Natural killer cell (primary cell): ENCODE results near the gene RAB6B. TPM values are rescaled to one million over a fixed set of nuclear protein-coding genes. Genes with fewer than 3 reads are reported as not detected.
"Not testable (repeated sequence)": the region's sequence is repeated elsewhere in the genome, so short reads cannot be mapped to it uniquely, and the experiment has no call there.

Experiments
- ATAC-seq, 3 donors: fragments of 150-1000 bp in 2 of 3; fragments of 200-7000 bp in 1 of 3; cut with Tn5 transposase; 1 replicate in 1 of 3; 2 replicates in 2 of 3; pipeline ENCODE4 v1.10.0; 2021; ENCODE audit warnings: mild to moderate bottlenecking in 2 of 3, moderate library complexity in 2 of 3
- DNase-seq, 2 donors: peaks; one replicate each; pipeline versions ENCODE4 v3.0.0 to v3.0.0-alpha.2; 2013 to 2021; ENCODE audit warnings: mixed read lengths in 1 of 2
- H3K27ac ChIP-seq: one replicate; pipeline ENCODE4 v1.5.1; 2013; ENCODE audit warnings: mild to moderate bottlenecking, low read length
- H3K27me3 ChIP-seq: one replicate; pipeline ENCODE4 v1.6.1; 2013; ENCODE audit warnings: low read length; ENCODE audit not compliant: control insufficient read depth, insufficient read depth
- H3K36me3 ChIP-seq: one replicate; pipeline ENCODE4 v1.6.1; 2013; ENCODE audit warnings: low read length; ENCODE audit not compliant: control insufficient read depth, insufficient read depth
- H3K4me1 ChIP-seq: one replicate; pipeline ENCODE4 v1.6.1; 2013; ENCODE audit warnings: low read length; ENCODE audit not compliant: control insufficient read depth, insufficient read depth
- H3K4me3 ChIP-seq: one replicate; pipeline ENCODE4 v1.5.1; 2013; ENCODE audit warnings: low read length
- H3K9me3 ChIP-seq: one replicate; pipeline ENCODE4 v1.6.1; 2013; ENCODE audit warnings: low read length; ENCODE audit not compliant: control insufficient read depth, insufficient read depth
- H3K27ac Mint-ChIP-seq, 2 donors: one replicate each; pipeline ENCODE4 v1.8.0; 2022; ENCODE audit warnings: mild to moderate bottlenecking in 2 of 2, mixed read lengths in 2 of 2, moderate library complexity in 1 of 2
- H3K27me3 Mint-ChIP-seq, 2 donors: one replicate each; pipeline ENCODE4 v1.8.0; 2022; ENCODE audit warnings: low read depth in 2 of 2, mixed read lengths in 2 of 2
- H3K36me3 Mint-ChIP-seq: one replicate; pipeline ENCODE4 v1.8.0; 2022; ENCODE audit warnings: mixed read lengths
- H3K4me1 Mint-ChIP-seq, 2 donors: one replicate each; pipeline ENCODE4 v1.8.0; 2022; ENCODE audit warnings: mixed read lengths in 2 of 2
- H3K4me3 Mint-ChIP-seq: one replicate; pipeline ENCODE4 v1.8.0; 2022; ENCODE audit warnings: mild to moderate bottlenecking, moderate library complexity, mixed read lengths
- H3K9me3 Mint-ChIP-seq, 2 donors: one replicate each; pipeline ENCODE4 v1.8.0; 2022; ENCODE audit warnings: mixed read lengths in 2 of 2
- WGBS: methylation state at CpG from one replicate; pipeline ENCODE4 v1.1.7; 2013; ENCODE audit warnings: missing lambda C conversion rate; ENCODE audit not compliant: insufficient coverage; 5-methylcytosine and 5-hydroxymethylcytosine counted together
- intact Hi-C: fragments of 100-400 bp; cut with micrococcal nuclease; formaldehyde crosslinking; loops from one replicate; pipeline ENCODE4 v1.14.2; 2022
- total RNA-seq, 4 donors: library from RNA; stranded (reverse); fragments of 120-200 nt in 1 of 4; gene quantifications; one replicate each; pipeline versions ENCODE4 v1.2.3 to v1.2.4, GENCODE V29; 2013 to 2022
- TF ChIP-seq, protein P1 (sequence below): fragments of 200-600 bp; IDR thresholded peaks from one replicate; pipeline ENCODE4 v1.8.0; 2022; ENCODE audit warnings: antibody characterized with exemption

The RAB6B gene
- total RNA-seq, 3 donors from 2014 or later (not counting 1 experiment from before 2014, with no cell fraction given): 1.4 to 2.7 (median 1.6) TPM

DNA sequence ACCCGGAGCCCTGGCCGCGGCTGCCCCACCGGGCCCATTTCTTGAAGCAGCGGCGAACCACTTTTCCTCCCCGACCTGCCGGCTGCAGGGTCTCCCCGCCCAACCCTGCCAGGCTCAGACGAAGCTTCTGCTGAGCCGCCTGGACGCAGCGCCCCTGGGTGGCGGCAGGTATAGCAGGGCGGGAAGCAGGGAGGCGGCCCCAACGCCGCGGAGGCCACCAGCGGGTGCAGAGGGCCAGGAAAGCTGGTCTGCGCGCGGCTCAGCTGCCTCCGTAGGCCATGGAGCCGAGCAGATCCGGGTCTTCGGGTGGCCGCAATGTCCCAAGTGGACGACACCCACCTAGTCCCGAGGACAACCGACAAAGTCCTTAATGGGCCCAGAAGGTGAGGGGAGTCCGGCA, 111.9 kb downstream of the RAB6B start:
- TF ChIP-seq, protein P1, sequence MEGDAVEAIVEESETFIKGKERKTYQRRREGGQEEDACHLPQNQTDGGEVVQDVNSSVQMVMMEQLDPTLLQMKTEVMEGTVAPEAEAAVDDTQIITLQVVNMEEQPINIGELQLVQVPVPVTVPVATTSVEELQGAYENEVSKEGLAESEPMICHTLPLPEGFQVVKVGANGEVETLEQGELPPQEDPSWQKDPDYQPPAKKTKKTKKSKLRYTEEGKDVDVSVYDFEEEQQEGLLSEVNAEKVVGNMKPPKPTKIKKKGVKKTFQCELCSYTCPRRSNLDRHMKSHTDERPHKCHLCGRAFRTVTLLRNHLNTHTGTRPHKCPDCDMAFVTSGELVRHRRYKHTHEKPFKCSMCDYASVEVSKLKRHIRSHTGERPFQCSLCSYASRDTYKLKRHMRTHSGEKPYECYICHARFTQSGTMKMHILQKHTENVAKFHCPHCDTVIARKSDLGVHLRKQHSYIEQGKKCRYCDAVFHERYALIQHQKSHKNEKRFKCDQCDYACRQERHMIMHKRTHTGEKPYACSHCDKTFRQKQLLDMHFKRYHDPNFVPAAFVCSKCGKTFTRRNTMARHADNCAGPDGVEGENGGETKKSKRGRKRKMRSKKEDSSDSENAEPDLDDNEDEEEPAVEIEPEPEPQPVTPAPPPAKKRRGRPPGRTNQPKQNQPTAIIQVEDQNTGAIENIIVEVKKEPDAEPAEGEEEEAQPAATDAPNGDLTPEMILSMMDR: no peak
- no peak overlapping the region for H3K4me3 Mint-ChIP-seq
- H3K36me3 Mint-ChIP-seq: no peaks in the 10 kb centered on the region
- no peak for DNase-seq
- Histone ChIP-seq H3K36me3 (no peaks in the 10 kb centered on the region), H3K27ac (no peak overlapping the region), H3K9me3 (no peaks in the 10 kb centered on the region), H3K4me3 (no peak overlapping the region), H3K4me1 (no peaks in the 10 kb centered on the region), H3K27me3 (no peaks in the 10 kb centered on the region)
- ATAC-seq: no peak
- 66% methylated on average over 32 of the region's 32 CpGs for WGBS
- H3K4me1 Mint-ChIP-seq: no peaks in the 10 kb centered on the region
- no peak overlapping the region for H3K27ac Mint-ChIP-seq
- peaks cover 19 to 44% of the 10 kb centered on the region in 2 donors for H3K27me3 Mint-ChIP-seq
- no peaks in the 10 kb centered on the region for H3K9me3 Mint-ChIP-seq
- intact Hi-C loops: no loop called here

DNA sequence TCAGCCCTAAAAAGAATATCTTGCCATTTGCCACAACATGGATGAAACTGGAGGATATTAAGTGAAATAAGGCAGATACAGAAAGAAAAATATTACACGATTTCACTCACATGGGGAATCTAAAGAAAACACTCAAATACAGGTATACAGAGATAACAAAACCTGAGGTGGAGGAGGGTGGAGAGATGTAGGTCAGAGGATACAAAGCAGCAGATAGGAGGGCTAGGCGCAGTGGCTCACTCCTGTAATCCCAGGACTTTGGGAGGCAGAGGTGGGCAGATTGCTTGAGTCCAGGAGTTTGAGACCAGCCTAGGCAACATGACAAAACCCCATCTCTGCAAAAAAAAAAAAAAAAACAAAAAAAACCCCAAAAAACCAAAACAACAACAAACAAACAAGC, 113.2 kb downstream of the RAB6B start:
- DNase-seq (no peak), ATAC-seq (no peak)
- H3K27ac Mint-ChIP-seq: no peak overlapping the region
- H3K27me3 ChIP-seq: no peaks in the 10 kb centered on the region
- no peak overlapping the region for H3K27ac ChIP-seq
- H3K27me3 Mint-ChIP-seq: peaks cover 14 to 34% of the 10 kb centered on the region in 2 donors
- H3K9me3 ChIP-seq: no peaks in the 10 kb centered on the region
- TF ChIP-seq, protein P1: no peak
- H3K4me3 Mint-ChIP-seq: no peak overlapping the region
- H3K4me1 Mint-ChIP-seq: no peaks in the 10 kb centered on the region
- H3K36me3 ChIP-seq: no peaks in the 10 kb centered on the region
- H3K4me1 ChIP-seq: no peaks in the 10 kb centered on the region
- intact Hi-C loops: no loop called here
- 82% methylated on average over 1 of the region's 2 CpGs for WGBS
- no peak overlapping the region for H3K4me3 ChIP-seq
- no peaks in the 10 kb centered on the region for H3K9me3 Mint-ChIP-seq
- H3K36me3 Mint-ChIP-seq: no peaks in the 10 kb centered on the region

DNA sequence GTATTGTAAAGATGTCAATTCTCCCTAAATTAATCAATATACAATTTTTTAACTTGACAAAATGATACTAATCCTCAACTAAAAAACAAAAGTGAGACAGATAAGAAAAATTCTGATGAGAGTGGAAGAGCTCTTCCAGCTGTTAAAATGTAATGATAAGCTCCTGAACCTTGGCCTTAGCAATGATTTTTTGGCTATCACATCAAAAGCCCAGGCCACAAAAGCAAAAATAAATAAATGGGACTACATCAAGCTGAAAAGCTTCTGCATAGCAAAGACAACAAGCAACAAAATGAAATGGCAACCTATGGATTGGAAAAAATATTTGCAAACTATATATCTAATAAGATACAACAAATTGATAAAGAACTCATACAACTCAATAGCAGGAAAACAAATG, 114.1 kb downstream of the RAB6B start:
- H3K36me3 Mint-ChIP-seq: no peaks in the 10 kb centered on the region
- H3K4me3 ChIP-seq: no peak overlapping the region
- H3K36me3 ChIP-seq: no peaks in the 10 kb centered on the region
- H3K4me1 Mint-ChIP-seq: no peaks in the 10 kb centered on the region
- H3K4me3 Mint-ChIP-seq: no peak overlapping the region
- no peak overlapping the region for H3K27ac ChIP-seq
- no peak for ATAC-seq
- no peak overlapping the region for H3K27ac Mint-ChIP-seq
- no peaks in the 10 kb centered on the region for H3K9me3 Mint-ChIP-seq
- peaks cover 14 to 25% of the 10 kb centered on the region in 2 donors for H3K27me3 Mint-ChIP-seq
- TF ChIP-seq, protein P1: no peak
- H3K4me1 ChIP-seq: no peaks in the 10 kb centered on the region
- no peaks in the 10 kb centered on the region for H3K9me3 ChIP-seq
- DNase-seq: no peak
- intact Hi-C loops: no loop called here
- no peaks in the 10 kb centered on the region for H3K27me3 ChIP-seq

DNA sequence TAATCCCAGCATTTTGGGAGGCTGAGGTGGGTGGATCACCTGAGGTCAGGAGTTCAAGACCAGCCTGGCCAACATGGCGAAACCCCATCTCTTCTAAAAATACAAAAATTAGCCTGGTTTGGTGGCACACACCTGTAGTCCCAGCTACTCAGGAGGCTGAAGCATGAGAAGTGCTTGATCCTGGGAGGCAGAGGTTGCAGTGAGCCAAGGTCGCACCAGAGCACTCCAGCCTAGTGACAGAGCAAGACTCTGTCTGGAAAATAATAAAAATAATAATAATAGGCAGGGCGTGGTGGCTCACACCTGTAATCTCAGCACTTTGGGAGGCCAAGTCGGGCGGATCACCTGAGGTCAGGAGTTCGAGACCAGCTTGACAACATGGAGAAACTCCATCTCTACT, 114.9 kb downstream of the RAB6B start:
- ATAC-seq, H3K9me3 ChIP-seq, H3K27ac Mint-ChIP-seq, intact Hi-C loops, DNase-seq, H3K9me3 Mint-ChIP-seq, H3K27ac ChIP-seq, H3K36me3 Mint-ChIP-seq, H3K4me3 ChIP-seq, H3K4me1 ChIP-seq, H3K36me3 ChIP-seq, H3K4me1 Mint-ChIP-seq, H3K4me3 Mint-ChIP-seq, H3K27me3 ChIP-seq: not testable (repeated sequence)
- WGBS: 78% methylated on average over 6 of the region's 6 CpGs
- peaks cover 14 to 19% of the 10 kb centered on the region in 2 donors for H3K27me3 Mint-ChIP-seq
